Measurements from ENCODE around the gene KIF3B. TPM values are rescaled to one million over a fixed set of nuclear protein-coding genes. Genes with fewer than 3 reads are reported as not detected.

KIF3B gene
- total RNA-seq, 4 donors from 2014 or later: 8.5 to 14.1 (median 11.4) TPM

DNA sequence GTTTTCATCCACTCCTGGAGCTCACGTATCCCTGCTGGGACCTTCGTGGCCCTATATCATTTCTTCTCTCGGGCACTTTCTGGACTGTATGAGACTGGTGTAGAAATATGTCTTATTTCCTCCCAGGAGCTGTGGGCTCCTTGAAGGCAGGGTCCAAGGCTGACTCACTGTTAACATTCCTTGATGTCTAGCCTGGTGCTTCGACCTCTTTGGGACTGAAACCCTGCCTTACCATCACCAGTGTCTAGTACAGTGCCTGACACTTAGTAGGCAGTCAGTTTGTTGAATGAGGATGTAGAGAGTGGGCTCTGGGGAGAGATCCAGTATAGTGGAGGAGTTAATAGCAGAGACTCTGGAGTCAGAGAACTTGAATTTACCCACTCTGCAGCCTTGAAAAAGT, 46.2 kb upstream of the KIF3B start:
- H3K36me3 ChIP-seq: peaks cover 15 to 97% (median 36%) of the 10 kb centered on the region in 3 donors
- no peaks in the 10 kb centered on the region for H3K27me3 ChIP-seq
- no peak overlapping the region for H3K27ac ChIP-seq
- intact Hi-C loops (cut with DNase I): no loop called here
- WGBS, 2 donors: 87 to 91% methylated on average over 4 of the region's 4 CpGs
- no peak for DNase-seq
- H3K4me3 ChIP-seq: no peak overlapping the region
- no peaks in the 10 kb centered on the region for H3K9me3 ChIP-seq
- TF ChIP-seq, protein P1, sequence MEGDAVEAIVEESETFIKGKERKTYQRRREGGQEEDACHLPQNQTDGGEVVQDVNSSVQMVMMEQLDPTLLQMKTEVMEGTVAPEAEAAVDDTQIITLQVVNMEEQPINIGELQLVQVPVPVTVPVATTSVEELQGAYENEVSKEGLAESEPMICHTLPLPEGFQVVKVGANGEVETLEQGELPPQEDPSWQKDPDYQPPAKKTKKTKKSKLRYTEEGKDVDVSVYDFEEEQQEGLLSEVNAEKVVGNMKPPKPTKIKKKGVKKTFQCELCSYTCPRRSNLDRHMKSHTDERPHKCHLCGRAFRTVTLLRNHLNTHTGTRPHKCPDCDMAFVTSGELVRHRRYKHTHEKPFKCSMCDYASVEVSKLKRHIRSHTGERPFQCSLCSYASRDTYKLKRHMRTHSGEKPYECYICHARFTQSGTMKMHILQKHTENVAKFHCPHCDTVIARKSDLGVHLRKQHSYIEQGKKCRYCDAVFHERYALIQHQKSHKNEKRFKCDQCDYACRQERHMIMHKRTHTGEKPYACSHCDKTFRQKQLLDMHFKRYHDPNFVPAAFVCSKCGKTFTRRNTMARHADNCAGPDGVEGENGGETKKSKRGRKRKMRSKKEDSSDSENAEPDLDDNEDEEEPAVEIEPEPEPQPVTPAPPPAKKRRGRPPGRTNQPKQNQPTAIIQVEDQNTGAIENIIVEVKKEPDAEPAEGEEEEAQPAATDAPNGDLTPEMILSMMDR (IDR thresholded peaks at IDR 0.05): no peak
- H3K4me1 ChIP-seq: peaks cover 4 to 24% (median 5%) of the 10 kb centered on the region in 3 donors

DNA sequence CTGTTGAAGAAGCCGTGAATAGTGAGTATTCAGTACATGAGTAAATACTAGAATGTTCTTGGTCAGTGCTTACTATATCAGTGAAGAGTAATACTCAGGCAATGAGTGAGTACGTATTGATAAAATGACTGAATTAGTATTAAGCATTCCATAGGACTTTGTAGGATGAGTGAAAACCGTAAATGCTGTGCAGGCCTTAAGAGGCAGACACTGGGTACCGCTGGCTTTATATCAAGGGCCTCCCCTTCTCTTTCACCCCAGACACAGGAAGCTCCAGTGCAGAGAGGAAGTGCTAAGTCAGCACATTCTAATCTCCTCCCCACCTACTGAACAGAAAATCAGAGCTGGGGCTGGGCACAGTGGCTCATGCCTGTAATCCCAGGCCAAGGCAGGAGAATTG, 45.6 kb upstream of the KIF3B start:
- H3K4me1 ChIP-seq: peaks cover 4 to 24% (median 5%) of the 10 kb centered on the region in 3 donors
- H3K27ac ChIP-seq: no peak overlapping the region
- intact Hi-C loops (cut with DNase I): no loop called here
- no peak overlapping the region for H3K4me3 ChIP-seq
- TF ChIP-seq POLR2A (IDR thresholded peaks at IDR 0.05): no peak
- TF ChIP-seq, protein P1 (IDR thresholded peaks at IDR 0.05): no peak
- no peaks in the 10 kb centered on the region for H3K27me3 ChIP-seq
- no peak for DNase-seq
- H3K9me3 ChIP-seq: no peaks in the 10 kb centered on the region
- peaks cover 15 to 96% (median 36%) of the 10 kb centered on the region in 3 donors for H3K36me3 ChIP-seq
- WGBS, 2 donors: 60 to 81% methylated on average over 3 to 4 of the region's 4 CpGs

DNA sequence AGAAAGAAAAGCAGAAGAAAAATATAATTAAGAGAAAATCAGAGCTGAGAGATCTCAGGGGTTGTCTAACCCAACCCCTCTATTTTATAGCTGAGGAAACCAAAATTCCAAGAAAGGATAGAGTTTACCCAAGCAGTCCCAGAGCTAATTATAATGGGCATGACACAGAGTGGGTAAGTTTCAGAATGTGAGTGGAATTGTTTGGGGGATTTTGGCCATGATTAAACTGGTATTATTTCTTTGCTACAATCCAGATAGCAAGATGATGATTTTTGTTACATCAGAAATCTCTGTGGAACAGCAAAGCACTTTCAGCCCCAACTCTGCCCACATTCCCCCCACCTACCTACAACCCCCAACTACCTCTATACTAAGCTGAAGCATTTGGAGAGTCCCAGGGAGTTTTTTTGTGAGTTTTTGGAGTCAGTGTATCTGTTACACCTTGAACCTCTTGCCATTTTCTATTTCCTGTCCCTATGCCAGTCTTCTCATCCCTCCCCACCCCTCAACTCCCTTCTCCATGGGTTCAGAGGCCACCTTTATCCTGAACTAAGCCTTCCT, 45.0 kb upstream of the KIF3B start:
- Histone ChIP-seq H3K27me3 (no peaks in the 10 kb centered on the region), H3K4me3 (no peak overlapping the region), H3K36me3 (peaks cover 15 to 94% (median 36%) of the 10 kb centered on the region in 3 donors), H3K27ac (no peak overlapping the region), H3K4me1 (peaks cover 4 to 22% (median 5%) of the 10 kb centered on the region in 3 donors), H3K9me3 (no peaks in the 10 kb centered on the region)
- no peak for DNase-seq
- TF ChIP-seq, protein P1 (IDR thresholded peaks at IDR 0.05): no peak
- TF ChIP-seq POLR2A (IDR thresholded peaks at IDR 0.05): no peak
- intact Hi-C loops (cut with DNase I): no loop called here

DNA sequence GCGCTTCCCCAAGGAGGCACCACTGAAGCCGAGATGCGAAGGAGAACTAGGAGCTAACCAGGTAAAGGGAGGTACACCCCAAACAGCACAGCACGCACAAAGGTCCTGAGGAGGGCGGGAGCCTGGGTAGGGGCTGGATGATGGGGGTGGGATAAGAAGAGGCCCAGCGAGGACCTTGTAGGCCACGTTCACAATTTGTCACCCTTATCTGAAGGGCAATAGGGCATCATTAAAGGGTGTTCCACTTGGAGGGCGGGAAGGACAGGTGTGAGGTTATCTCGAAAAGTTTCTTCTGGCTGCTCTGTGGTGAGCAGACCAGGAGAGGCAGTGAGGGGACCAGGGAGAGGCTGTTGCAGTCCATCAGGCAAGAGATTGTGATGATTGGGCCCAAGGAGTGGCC, 44.2 kb upstream of the KIF3B start:
- no peak overlapping the region for H3K27ac ChIP-seq
- TF ChIP-seq, protein P1 (IDR thresholded peaks at IDR 0.05): no peak
- no peak for TF ChIP-seq POLR2A (IDR thresholded peaks at IDR 0.05)
- no peaks in the 10 kb centered on the region for H3K27me3 ChIP-seq
- no peak for DNase-seq
- 98 to 99% methylated on average over 9 of the region's 9 CpGs for WGBS, 2 donors
- no peaks in the 10 kb centered on the region for H3K9me3 ChIP-seq
- peaks cover 10 to 85% (median 31%) of the 10 kb centered on the region in 3 donors for H3K36me3 ChIP-seq
- intact Hi-C loops (cut with DNase I): no loop called here
- H3K4me1 ChIP-seq: peaks cover 4 to 22% (median 5%) of the 10 kb centered on the region in 3 donors
- no peak overlapping the region for H3K4me3 ChIP-seq

DNA sequence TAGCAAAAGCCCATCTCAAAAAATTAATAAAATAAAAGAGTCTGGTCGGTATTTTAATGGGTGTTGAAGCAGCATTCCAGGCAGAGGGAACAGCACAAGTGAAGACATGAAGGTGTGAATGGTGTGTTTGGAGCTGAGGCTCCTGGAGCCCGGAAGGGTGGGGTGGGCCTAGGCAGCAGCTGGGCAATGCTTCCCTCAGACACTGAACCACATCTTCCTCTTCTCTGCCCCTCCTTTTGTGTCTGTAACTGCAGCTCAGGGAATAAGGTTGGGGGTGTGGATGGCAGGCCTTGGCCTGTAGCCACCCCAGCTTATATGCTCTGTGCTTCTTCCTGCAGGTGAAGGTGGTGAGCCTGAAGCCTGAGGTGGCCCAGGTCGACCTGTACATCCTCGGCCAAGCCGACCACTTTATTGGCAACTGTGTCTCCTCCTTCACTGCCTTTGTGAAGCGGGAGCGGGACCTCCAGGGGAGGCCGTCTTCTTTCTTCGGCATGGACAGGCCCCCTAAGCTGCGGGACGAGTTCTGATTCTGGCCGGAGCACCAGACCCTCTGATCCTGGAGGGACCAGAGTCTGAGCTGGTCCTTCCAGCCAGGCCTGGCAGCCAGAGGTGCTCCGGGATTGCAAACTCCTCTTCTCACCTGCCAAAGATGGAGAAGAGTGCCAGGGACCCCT, 43.2 kb upstream of the KIF3B start:
- TF ChIP-seq POLR2A (IDR thresholded peaks at IDR 0.05): no peak
- TF ChIP-seq, protein P1 (IDR thresholded peaks at IDR 0.05): no peak
- no peaks in the 10 kb centered on the region for H3K9me3 ChIP-seq
- no peak for DNase-seq
- peaks cover 10 to 76% (median 28%) of the 10 kb centered on the region in 3 donors for H3K36me3 ChIP-seq
- intact Hi-C loops (cut with DNase I): no loop called here
- no peak overlapping the region for H3K4me3 ChIP-seq
- H3K27ac ChIP-seq: no peak overlapping the region
- H3K27me3 ChIP-seq: no peaks in the 10 kb centered on the region
- 75 to 93% methylated on average over 2 to 3 of the region's 13 CpGs for WGBS, 2 donors
- H3K4me1 ChIP-seq: peaks cover 4 to 27% (median 5%) of the 10 kb centered on the region in 3 donors
